Left lung (tissue), 14 donors: ENCODE measurements around the gene PCDHB2. TPM values are rescaled to one million over a fixed set of nuclear protein-coding genes. Genes with fewer than 3 reads are reported as not detected.
A peak's percentile ranks its signal among the peaks of the same experiment; 100 is the strongest.

Experiments used
- ATAC-seq: fragments of 200-7000 bp; cut with Tn5 transposase; one replicate; pipeline ENCODE4 v1.9.1; 2020; ENCODE audit warnings: moderate library complexity
- DNase-seq, 4 donors: peaks; one replicate each; pipeline ENCODE4 v3.0.0-alpha.2; 2013 to 2020
- H3K27ac ChIP-seq, 2 donors: fragments of 200-600 bp; sonication (generic) in 1 of 2; one replicate each; pipeline versions ENCODE4 v1.5.0 to v1.8.0; 2020 to 2021
- H3K27me3 ChIP-seq, 2 donors: fragments of 200-600 bp; sonication (generic) in 1 of 2; one replicate each; pipeline versions ENCODE4 v1.5.0 to v1.8.0; 2020 to 2021
- H3K36me3 ChIP-seq, 2 donors: fragments of 200-600 bp; sonication (generic) in 1 of 2; one replicate each; pipeline versions ENCODE4 v1.5.0 to v1.8.0; 2020 to 2021
- H3K4me1 ChIP-seq, 2 donors: fragments of 200-600 bp; one replicate each; pipeline ENCODE4 v1.8.0; 2021
- H3K4me3 ChIP-seq, 2 donors: fragments of 200-600 bp; sonication (generic) in 1 of 2; one replicate each; pipeline versions ENCODE4 v1.5.0 to v1.8.0; 2020 to 2021; ENCODE audit warnings: mild to moderate bottlenecking in 1 of 2
- H3K9me3 ChIP-seq, 2 donors: fragments of 200-600 bp; sonication (generic) in 1 of 2; one replicate each; pipeline versions ENCODE4 v1.5.0 to v1.8.0; 2020 to 2021
- CTCF ChIP-seq, 2 donors: fragments of 200-600 bp; sonication (generic) in 1 of 2; IDR thresholded peaks; one replicate each; pipeline versions ENCODE4 v1.5.0 to v1.8.0; 2021; ENCODE audit warnings: antibody characterized with exemption in 2 of 2
- intact Hi-C, 2 donors: fragments of 100-400 bp; cut with DNase I; formaldehyde crosslinking; loops; one replicate each; pipeline versions ENCODE4 v1.11.2 to v1.14.2; 2022
- long read RNA-seq, 12 donors: library from polyadenylated mRNA in 2 of 12; unstranded in 2 of 12; transcript quantifications; one replicate each; pipeline ENCODE4 v2.0.0 and lab custom pipeline, GENCODE V29; 2019 to 2026
- polyA plus RNA-seq, 6 donors: library from polyadenylated mRNA; unstranded; fragments of 120-200 nt; gene quantifications; one replicate each; pipeline ENCODE4 v1.2.1, GENCODE V29; 2013; ENCODE audit not compliant: insufficient read length in 6 of 6
- total RNA-seq, 2 donors: library from RNA; stranded (reverse); fragmentation: NEBNext Ultra II Directional; extraction: Animal tissue kit (Norgen Biotek cat#: 25700); gene quantifications; one replicate each; pipeline ENCODE4 v1.2.1, GENCODE V29; 2021
- donor health status: DM: no; HTN: yes; CAD: no.
- donor health status: DM: no; HTN: no; CAD: no.

PCDHB2 gene
- total RNA-seq (1 to 10 TPM; 3.6 to 6.6 TPM), polyA plus RNA-seq (10 to 100 TPM in 1 of 6 donors, 1 to 10 TPM in 5; 5.9 to 12.5 (median 8.9) TPM)
- long read RNA-seq, donor 1, full-length matches to known transcripts, result 11 of 11 reads
- long read RNA-seq, donor 1, partial matches to known transcripts, result 0 of 11 reads
- long read RNA-seq, donor 1, other reads (novel, unspliced or antisense), result 0 of 11 reads
- long read RNA-seq, donor 2, full-length matches to known transcripts, result 24 of 39 reads
- long read RNA-seq, donor 2, partial matches to known transcripts, result 15 of 39 reads
- long read RNA-seq, donor 2, other reads (novel, unspliced or antisense), result 0 of 39 reads
- long read RNA-seq, donor 3, full-length matches to known transcripts, result 3 of 3 reads
- long read RNA-seq, donor 3, partial matches to known transcripts, result 0 of 3 reads
- long read RNA-seq, donor 3, other reads (novel, unspliced or antisense), result 0 of 3 reads
- long read RNA-seq, donor 4, partial matches to known transcripts, result 0 of 1 reads
- long read RNA-seq, donor 4, other reads (novel, unspliced or antisense), result 0 of 1 reads
- long read RNA-seq, donor 5, full-length matches to known transcripts, result 8 of 8 reads
- long read RNA-seq, donor 5, partial matches to known transcripts, result 0 of 8 reads
- long read RNA-seq, donor 5, other reads (novel, unspliced or antisense), result 0 of 8 reads
- long read RNA-seq, donor 6, full-length matches to known transcripts, result 2 of 2 reads
- long read RNA-seq, donor 6, partial matches to known transcripts, result 0 of 2 reads
- long read RNA-seq, donor 6, other reads (novel, unspliced or antisense), result 0 of 2 reads
- long read RNA-seq, donor 7, full-length matches to known transcripts, result 7 of 7 reads
- long read RNA-seq, donor 7, partial matches to known transcripts, result 0 of 7 reads
- long read RNA-seq, donor 7, other reads (novel, unspliced or antisense), result 0 of 7 reads
- long read RNA-seq, donor 8, full-length matches to known transcripts, result 10 of 10 reads
- long read RNA-seq, donor 8, partial matches to known transcripts, result 0 of 10 reads
- long read RNA-seq, donor 8, other reads (novel, unspliced or antisense), result 0 of 10 reads
- long read RNA-seq, donor 9, result 0 reads
- long read RNA-seq, donor 10, partial matches to known transcripts, result 0 of 1 reads
- long read RNA-seq, donor 10, other reads (novel, unspliced or antisense), result 0 of 1 reads
- long read RNA-seq, donor 11, full-length matches to known transcripts, result 12 of 12 reads
- long read RNA-seq, donor 11, partial matches to known transcripts, result 0 of 12 reads
- long read RNA-seq, donor 11, other reads (novel, unspliced or antisense), result 0 of 12 reads
- long read RNA-seq, donor 12, full-length matches to known transcripts, result 8 of 8 reads
- long read RNA-seq, donor 12, partial matches to known transcripts, result 0 of 8 reads
- long read RNA-seq, donor 12, other reads (novel, unspliced or antisense), result 0 of 8 reads

- peak in 2 of 4 donors; percentile 54 to 59 for DNase-seq
- peak; percentile 63 for ATAC-seq
- peak in 1 of 2 donors; percentile 12 for TF ChIP-seq CTCF (IDR thresholded peaks at IDR 0.05)
Observed at GRCh38 chr5:141094481-141095262, at the start of gene PCDHB2. TSS of gene PCDHB2 (plus strand) at chr5:141094615. CDS start at chr5:141094791, 176 bp downstream.

GRCh38 chr5:141050622-141051520 lies 43.5 kb upstream of the PCDHB2 start, which contains the start of gene PCDHB1:
TSS of gene PCDHB1 (plus strand) at chr5:141051374. CDS start at chr5:141051471, 97 bp downstream.
- Histone ChIP-seq H3K4me3 (peak within 1 kb of the TSS; percentile 32 to 41), H3K36me3 (no peaks in the 10 kb centered on the region), H3K27me3 (peaks cover 0 to 58% of the 10 kb centered on the region in 2 donors), H3K27ac (no peak within 1 kb of the TSS), H3K9me3 (peaks cover 0 to 3% of the 10 kb centered on the region in 2 donors), H3K4me1 (no peaks in the 10 kb centered on the region)
- ATAC-seq (peak; percentile 87), DNase-seq (peak in 1 of 4 donors; percentile 5)
- intact Hi-C loops, result no loop called here
- no peak for TF ChIP-seq CTCF (IDR thresholded peaks at IDR 0.05)

More at GRCh38 chr5:141094481-141095262, at the start of gene PCDHB2:
- H3K27me3 ChIP-seq, result peaks cover 7 to 42% of the 10 kb centered on the region in 2 donors
- intact Hi-C loops, result no loop called here
- no peaks in the 10 kb centered on the region for H3K4me1 ChIP-seq
- H3K4me3 ChIP-seq, result peak within 1 kb of the TSS; percentile 5 to 16
- H3K36me3 ChIP-seq, result no peaks in the 10 kb centered on the region
- H3K27ac ChIP-seq, result no peak within 1 kb of the TSS
- H3K9me3 ChIP-seq, result peaks cover 0 to 57% of the 10 kb centered on the region in 2 donors

GRCh38 chr5:141051521-141051866 lies 42.9 kb upstream of the PCDHB2 start:
- H3K9me3 ChIP-seq, result peaks cover 0 to 3% of the 10 kb centered on the region in 2 donors
- ATAC-seq, result peak; percentile 58
- no peak overlapping the region for H3K27ac ChIP-seq
- peaks cover 0 to 55% of the 10 kb centered on the region in 2 donors for H3K27me3 ChIP-seq
- intact Hi-C loops, result no loop called here
- H3K4me3 ChIP-seq, result peak overlapping the region; percentile 32 to 41
- H3K4me1 ChIP-seq, result no peaks in the 10 kb centered on the region
- TF ChIP-seq CTCF (IDR thresholded peaks at IDR 0.05), result no peak
- DNase-seq, result peak in 1 of 4 donors; percentile 76
- H3K36me3 ChIP-seq, result no peaks in the 10 kb centered on the region
